K562 (cell line): ENCODE results near the gene RPS4Y1. TPM values are rescaled to one million over a fixed set of nuclear protein-coding genes. Genes with fewer than 3 reads are reported as not detected.

Source experiments
- ATAC-seq: fragments of 200-7000 bp; cut with Tn5 transposase; 3 replicates; pipeline ENCODE4 v1.9.1; 2020; ENCODE audit warnings: moderate library complexity
- BruUV-seq: library from RNA; stranded (reverse); fragments of 400-500 nt; replicated peaks from 2 replicates; lab custom pipeline; 2021; lab: Mats Ljungman, UMichigan
- CTCF ChIA-PET: fragments of 300-600 bp; formaldehyde crosslinking; extraction: SDS; loops from one replicate; lab custom pipeline; 2021; ENCODE audit warnings: low intra/inter-chr PET ratio; lab: Yijun Ruan, JAX
- POLR2A ChIA-PET: fragments of 300-600, 350-650 bp; sonication (Branson Sonifier 250); formaldehyde crosslinking; extraction: SDS; loops from one replicate; lab custom pipeline; 2021; ENCODE audit warnings: antibody characterized with exemption, inconsistent platforms; lab: Yijun Ruan, JAX
- DNase-seq, 4 experiments: peaks; one replicate each; pipeline versions ENCODE4 v3.0.0 to v3.0.0-alpha.2; 2011 to 2018; ENCODE audit warnings: low spot score in 3 of 4, mixed read lengths in 3 of 4; ENCODE audit errors: extremely low read depth in 1 of 4
- FAIRE-seq: peaks from 2 replicates; lab custom pipeline; 2011; peaks lifted over from hg19 to GRCh38; lab: Jason Lieb, UNC
- H2AFZ ChIP-seq: 2 replicates; pipeline ENCODE4 v1.6.0; 2011; ENCODE audit warnings: low read depth, low read length, control low read depth, inconsistent platforms
- H3K27ac ChIP-seq: fragments of 200-600 bp; 3 replicates; pipeline ENCODE4 v1.8.0; 2011; ENCODE audit warnings: low read depth, mild to moderate bottlenecking, control low read depth, inconsistent platforms, low read length, moderate library complexity, mixed read lengths; ENCODE audit errors: extremely low read depth
- H3K27me3 ChIP-seq, 2 experiments: fragments of 300-600 bp in 1 of 2; 2 replicates in 1 of 2; 3 replicates in 1 of 2; pipeline versions ENCODE4 v1.6.0 to v1.8.0; 2011; ENCODE audit warnings: inconsistent platforms in 2 of 2, low read length in 2 of 2, mild to moderate bottlenecking in 1 of 2, mixed read lengths in 1 of 2, moderate library complexity in 1 of 2; ENCODE audit not compliant: control insufficient read depth in 2 of 2, insufficient read depth in 2 of 2
- H3K36me3 ChIP-seq: fragments of 300-600 bp; 3 replicates; pipeline ENCODE4 v1.8.0; 2011; ENCODE audit warnings: mild to moderate bottlenecking, low read length, inconsistent platforms; ENCODE audit not compliant: control insufficient read depth, insufficient read depth
- H3K4me1 ChIP-seq, 2 experiments: fragments of 200-600 bp in 1 of 2; replicated peaks in 1 of 2; 2 replicates in 1 of 2; 3 replicates in 1 of 2; pipeline versions ENCODE4 v1.5.1 to v1.8.0; 2011; ENCODE audit warnings: inconsistent platforms in 2 of 2, low read length in 2 of 2, mild to moderate bottlenecking in 1 of 2, mixed read lengths in 1 of 2, moderate library complexity in 1 of 2; ENCODE audit not compliant: control insufficient read depth in 2 of 2, insufficient read depth in 2 of 2
- H3K4me2 ChIP-seq: 2 replicates; pipeline ENCODE4 v1.6.1; 2011; ENCODE audit warnings: low read length, control low read depth, inconsistent platforms, mixed read lengths; ENCODE audit not compliant: insufficient read depth
- H3K4me3 ChIP-seq: fragments of 200-600 bp; sonication (generic), shearing (Covaris generic); 2 replicates; pipeline ENCODE4 v1.5.1; 2016; ENCODE audit warnings: control low read depth, inconsistent platforms
- H3K79me2 ChIP-seq: fragments of 200-600 bp; 3 replicates; pipeline ENCODE4 v1.8.0; 2011; ENCODE audit warnings: low read length, inconsistent platforms; ENCODE audit not compliant: control insufficient read depth, insufficient read depth
- H3K9ac ChIP-seq, 2 experiments: 2 replicates each; pipeline versions ENCODE4 v1.6.0 to v1.6.1; 2011; ENCODE audit warnings: low read depth in 2 of 2, low read length in 2 of 2, control low read depth in 1 of 2, inconsistent platforms in 1 of 2, mild to moderate bottlenecking in 1 of 2, mixed read lengths in 1 of 2; ENCODE audit not compliant: insufficient read depth in 1 of 2
- H3K9me1 ChIP-seq: one replicate; pipeline ENCODE4 v1.6.0; 2011; ENCODE audit warnings: inconsistent platforms, mild to moderate bottlenecking, low read length, moderate library complexity; ENCODE audit not compliant: control insufficient read depth, insufficient read depth
- H3K9me3 ChIP-seq: replicated peaks from 2 replicates; pipeline ENCODE4 v1.5.1; 2011; ENCODE audit warnings: low read depth, low read length, inconsistent platforms; ENCODE audit not compliant: control insufficient read depth, insufficient read depth
- H4K20me1 ChIP-seq: replicated peaks from 2 replicates; pipeline ENCODE4 v1.6.1; 2011; ENCODE audit warnings: low read length, inconsistent platforms, mixed read lengths; ENCODE audit not compliant: control insufficient read depth, insufficient read depth
- BCOR ChIP-seq: fragments of 450-650 bp; IDR thresholded peaks from 2 replicates; pipeline ENCODE4 v1.6.1; 2016
- BDP1 ChIP-seq: IDR thresholded peaks from 3 replicates; pipeline ENCODE4 v1.6.1; 2011; ENCODE audit not compliant: insufficient read length, insufficient read depth
- E2F3 ChIP-seq: fragments of 250-450 bp; sonication (Bioruptor Pico); IDR thresholded peaks from 2 replicates; pipeline ENCODE4 v1.4.0; 2020; ENCODE audit warnings: mild to moderate bottlenecking
- GABPA ChIP-seq: fragments of 200-800 bp; sonication (Bioruptor generic); conservative IDR thresholded peaks from 2 replicates; pipeline ENCODE4 v1.6.1; 2016; ENCODE audit warnings: low read depth, missing genetic modification characterization, missing compliant biosample characterization
- LEF1 ChIP-seq: fragments of 450-650 bp; IDR thresholded peaks from 2 replicates; pipeline ENCODE4 v1.6.1; 2016; ENCODE audit warnings: mild to moderate bottlenecking
- MEIS2 ChIP-seq: fragments of 450-650 bp; IDR thresholded peaks from 2 replicates; pipeline ENCODE4 v1.6.1; 2014; ENCODE audit warnings: mild to moderate bottlenecking; ENCODE audit not compliant: partially characterized antibody
- RBM15 ChIP-seq: fragments of 200-400 bp; formaldehyde crosslinking; IDR thresholded peaks from 2 replicates; pipeline ENCODE4 v1.6.1; 2018; ENCODE audit warnings: mild to moderate bottlenecking, low read length, moderate library complexity; ENCODE audit not compliant: insufficient read depth
- RCOR1 ChIP-seq, 2 experiments: IDR thresholded peaks; 2 replicates each; pipeline ENCODE4 v1.6.1; 2012; ENCODE audit warnings: low read depth in 2 of 2, low read length in 2 of 2, borderline replicate concordance in 1 of 2, improper control_type of control experiment in 1 of 2
- SFPQ ChIP-seq: fragments of 200-400 bp; formaldehyde crosslinking; IDR thresholded peaks from 2 replicates; pipeline ENCODE4 v1.6.1; 2017; ENCODE audit warnings: mild to moderate bottlenecking, low read depth, low read length, moderate library complexity
- ZNF24 ChIP-seq: fragments of 450-650 bp; IDR thresholded peaks from 2 replicates; pipeline ENCODE4 v1.6.1; 2016
- ZNF740 ChIP-seq, 3 experiments: fragments of 200-800 bp in 1 of 3; sonication (Bioruptor generic) in 1 of 3; sonication (generic) in 1 of 3; formaldehyde crosslinking in 1 of 3; IDR thresholded peaks; 2 replicates each; pipeline versions ENCODE4 v1.6.1 to v1.8.0; 2016 to 2022; ENCODE audit warnings: mild to moderate bottlenecking in 2 of 3, missing compliant biosample characterization in 2 of 3, missing genetic modification characterization in 2 of 3, missing genetic modification reagents in 1 of 3
- ZNF764 ChIP-seq: fragments of 250-450 bp; sonication (Bioruptor Pico); IDR thresholded peaks from 2 replicates; pipeline ENCODE4 v1.4.0; 2020; ENCODE audit warnings: low read depth, mild to moderate bottlenecking, moderate library complexity
- ZNF780A ChIP-seq: fragments of 250-450 bp; sonication (Bioruptor Pico); IDR thresholded peaks from 2 replicates; pipeline ENCODE4 v1.5.0; 2021; ENCODE audit warnings: mild to moderate bottlenecking
- WGBS: fragments of 100-300 bp; shearing (Covaris generic); methylation state at CpG from one replicate; pipeline ENCODE4 v1.1.6; 2016; ENCODE audit warnings: low coverage, mixed read lengths; ENCODE audit not compliant: insufficient coverage; ENCODE audit errors: missing lambda C conversion rate; 5-methylcytosine and 5-hydroxymethylcytosine counted together
- in situ Hi-C: fragments of 300-500 bp; cut with MboI; formaldehyde crosslinking; loops from 4 replicates; pipeline ENCODE4 v1.15.0; 2018; ENCODE audit warnings: inconsistent platforms, mixed read lengths
- intact Hi-C: fragments of 100-400 bp; cut with micrococcal nuclease; formaldehyde crosslinking; loops from 2 replicates; pipeline ENCODE4 v1.14.2; 2022
- polyA plus RNA-seq, 8 experiments: library from polyadenylated mRNA; depleted of rRNA in 4 of 8; stranded (reverse) in 5 of 8; unstranded in 3 of 8; fragments of >200 nt; fragmentation: Nextera tagmentation in 2 of 8; fragmentation: Illumina TruSeq in 1 of 8; extraction: Ambion mirVana in 2 of 8; extraction: Trizol in 1 of 8; gene quantifications; 2 replicates each; pipeline versions ENCODE4 v1.2.1 to v1.2.3, GENCODE V29; 2011 to 2014; ENCODE audit warnings: inconsistent platforms in 1 of 8, missing spikeins in 1 of 8
- total RNA-seq, 7 experiments: library from RNA; depleted of rRNA in 6 of 7; stranded (reverse); fragments of >200 nt in 6 of 7; fragmentation: Illumina TruSeq in 2 of 7; extraction: Trizol in 2 of 7; gene quantifications; 2 replicates each; pipeline versions ENCODE4 v1.2.1 to v1.2.3, GENCODE V29; 2011 to 2021; ENCODE audit warnings: low replicate concordance in 1 of 7

Gene RPS4Y1
- total and polyA plus RNA-seq, 9 of the 15 experiments (the other 6 are each of a cell fraction or from before 2014, with no cell fraction given): 0.40 TPM; not detected in 8

- no peak overlapping the region for H3K9ac ChIP-seq
- H3K9me1 ChIP-seq: no peaks in the 10 kb centered on the region
- H3K27ac ChIP-seq: no peak overlapping the region
- H3K9me3 ChIP-seq: no peaks in the 10 kb centered on the region
- no CpG with 5 or more reads among the region's 1 CpG for WGBS
- DNase-seq (no peak), FAIRE-seq (no peak), ATAC-seq (no peak)
- no peaks in the 10 kb centered on the region for H3K4me1 ChIP-seq
- H3K36me3 ChIP-seq: no peaks in the 10 kb centered on the region
- intact Hi-C loops: no loop called here
- TF ChIP-seq RBM15: no peak
- no TSS peak for BruUV-seq
- no peaks in the 10 kb centered on the region for H3K27me3 ChIP-seq
- CTCF ChIA-PET: no interaction called here
- no peaks in the 10 kb centered on the region for H3K79me2 ChIP-seq
- H3K4me2 ChIP-seq: no peak overlapping the region
- no peaks in the 10 kb centered on the region for H4K20me1 ChIP-seq
- H2AFZ ChIP-seq: no peak overlapping the region
- POLR2A ChIA-PET: no interaction called here
- in situ Hi-C loops: no loop called here
- no peak overlapping the region for H3K4me3 ChIP-seq
Measured at GRCh38 chrY:2837932-2838331, 3.5 kb upstream of the RPS4Y1 start.

- in situ Hi-C loops (no loop called here), intact Hi-C loops (no loop called here)
- Histone ChIP-seq H3K27me3 (no peaks in the 10 kb centered on the region), H3K79me2 (no peaks in the 10 kb centered on the region), H3K4me1 (no peaks in the 10 kb centered on the region), H3K4me2 (no peak overlapping the region), H3K36me3 (no peaks in the 10 kb centered on the region), H2AFZ (no peak overlapping the region), H3K4me3 (no peak overlapping the region), H3K9me1 (no peaks in the 10 kb centered on the region), H3K27ac (no peak overlapping the region), H3K9me3 (no peaks in the 10 kb centered on the region), H3K9ac (no peak overlapping the region), H4K20me1 (no peaks in the 10 kb centered on the region)
- ATAC-seq (no peak), DNase-seq (no peak), FAIRE-seq (no peak)
- ChIA-PET CTCF (no interaction called here), POLR2A (no interaction called here)
- no CpG with 5 or more reads among the region's 4 CpGs for WGBS
- no TSS peak for BruUV-seq
- TF ChIP-seq ZNF764 (CRISPR knock-in tag) (no peak), MEIS2 (no peak), ZNF24 (no peak), LEF1 (no peak), BCOR (no peak), ZNF740 (CRISPR knock-in tag; IDR thresholded peaks at IDR 0.05) (no peak), ZNF740 (tag; IDR thresholded peaks at IDR 0.05) (no peak), SFPQ (no peak), ZNF780A (CRISPR knock-in tag) (no peak), BDP1 (no peak), RCOR1 (IDR thresholded peaks at IDR 0.05; ENCODE audit: borderline replicate concordance in 1 of 2, low read depth in 2 of 2, low read length in 2 of 2) (no peak), E2F3 (no peak), GABPA (tag) (no peak)
Measured at GRCh38 chrY:2846791-2847190, 5.4 kb downstream of the RPS4Y1 start.
